GM12873 (cell line): Measurements from ENCODE around the gene LLCFC1.

Source experiments
- TF ChIP-seq, protein P1 (sequence below): IDR thresholded peaks from 2 replicates; pipeline ENCODE4 v1.5.1; 2012; ENCODE audit warnings: low read depth, mild to moderate bottlenecking, moderate library complexity, low read length, control low read depth; ENCODE audit not compliant: insufficient read depth; ENCODE audit errors: missing control alignments

The LLCFC1 gene

GRCh38 chr7:142894985-142895593 lies 44.2 kb upstream of the LLCFC1 start:
- TF ChIP-seq, protein P1, sequence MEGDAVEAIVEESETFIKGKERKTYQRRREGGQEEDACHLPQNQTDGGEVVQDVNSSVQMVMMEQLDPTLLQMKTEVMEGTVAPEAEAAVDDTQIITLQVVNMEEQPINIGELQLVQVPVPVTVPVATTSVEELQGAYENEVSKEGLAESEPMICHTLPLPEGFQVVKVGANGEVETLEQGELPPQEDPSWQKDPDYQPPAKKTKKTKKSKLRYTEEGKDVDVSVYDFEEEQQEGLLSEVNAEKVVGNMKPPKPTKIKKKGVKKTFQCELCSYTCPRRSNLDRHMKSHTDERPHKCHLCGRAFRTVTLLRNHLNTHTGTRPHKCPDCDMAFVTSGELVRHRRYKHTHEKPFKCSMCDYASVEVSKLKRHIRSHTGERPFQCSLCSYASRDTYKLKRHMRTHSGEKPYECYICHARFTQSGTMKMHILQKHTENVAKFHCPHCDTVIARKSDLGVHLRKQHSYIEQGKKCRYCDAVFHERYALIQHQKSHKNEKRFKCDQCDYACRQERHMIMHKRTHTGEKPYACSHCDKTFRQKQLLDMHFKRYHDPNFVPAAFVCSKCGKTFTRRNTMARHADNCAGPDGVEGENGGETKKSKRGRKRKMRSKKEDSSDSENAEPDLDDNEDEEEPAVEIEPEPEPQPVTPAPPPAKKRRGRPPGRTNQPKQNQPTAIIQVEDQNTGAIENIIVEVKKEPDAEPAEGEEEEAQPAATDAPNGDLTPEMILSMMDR, result no peak

GRCh38 chr7:142896151-142896550 lies 43.1 kb upstream of the LLCFC1 start:
- TF ChIP-seq, protein P1, result no peak

DNA sequence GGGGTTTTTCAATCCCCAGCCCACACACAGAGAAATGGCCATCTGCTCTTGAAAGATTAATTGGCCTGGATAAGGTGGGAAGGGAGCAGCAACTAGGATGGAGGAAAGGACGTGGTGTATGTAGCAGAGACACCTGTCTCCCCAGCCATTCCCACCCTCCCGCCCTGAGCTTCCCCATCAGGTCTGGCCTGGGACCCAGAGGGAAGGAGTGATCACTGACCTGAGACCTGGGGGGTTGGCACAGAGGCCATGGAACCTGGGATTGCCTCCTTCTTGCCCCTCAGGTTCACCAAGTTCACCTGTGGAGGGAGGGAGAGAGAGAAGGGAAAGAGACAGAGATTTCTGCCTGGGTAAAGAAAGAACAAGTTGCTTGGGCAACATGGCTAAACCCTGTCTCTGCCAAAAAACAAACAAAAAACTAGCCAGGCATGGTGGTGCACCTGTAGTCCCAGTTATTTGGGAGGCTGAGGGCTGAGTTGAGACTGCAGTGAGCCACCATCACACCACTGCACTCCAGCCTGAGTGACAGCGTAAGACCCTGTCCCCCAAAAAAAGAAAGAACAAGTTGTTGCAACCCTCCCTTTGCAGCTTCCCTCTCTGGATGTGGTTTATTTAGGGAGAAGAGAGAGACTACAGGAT lies 42.4 kb upstream of the LLCFC1 start:
- TF ChIP-seq, protein P1, result no peak

GRCh38 chr7:142897691-142898090 lies 41.6 kb upstream of the LLCFC1 start:
- TF ChIP-seq, protein P1, result no peak

DNA sequence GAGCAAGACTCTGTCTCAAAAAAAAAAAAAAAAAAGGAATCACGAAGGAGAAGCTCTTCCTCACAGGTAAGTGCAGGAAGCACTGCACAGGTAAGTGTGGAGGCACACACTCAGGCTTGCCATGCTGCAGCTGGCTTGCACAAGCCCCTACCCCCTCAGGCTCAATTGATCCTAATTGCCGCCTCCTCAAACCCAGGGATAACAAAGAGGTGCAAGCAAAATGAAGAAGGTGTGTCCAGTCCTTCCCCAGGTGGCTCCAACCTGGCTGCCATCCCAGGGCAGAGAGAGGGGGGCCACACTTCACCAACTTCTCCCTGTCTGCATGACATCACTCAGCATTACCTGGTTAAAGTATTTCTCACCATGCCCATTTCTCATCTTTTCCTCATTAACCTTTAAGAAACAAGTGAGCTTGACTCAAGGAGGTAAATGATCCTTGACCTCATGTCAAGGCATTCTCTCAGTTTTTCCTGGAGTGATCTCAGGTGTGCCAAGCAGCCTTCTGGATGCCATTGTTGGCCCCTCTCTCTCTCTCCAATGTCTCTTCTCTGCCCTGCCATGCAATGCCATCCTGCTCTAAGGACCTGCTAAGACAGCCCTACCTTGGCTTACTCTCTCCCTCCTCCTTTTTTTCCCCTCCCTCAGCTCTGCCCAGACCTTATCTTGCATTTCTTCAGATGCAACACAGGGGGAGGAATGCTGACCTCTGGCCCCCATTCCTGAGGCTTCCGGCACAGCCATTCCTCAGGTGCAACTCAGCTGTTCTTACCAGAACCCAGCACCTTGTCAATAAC lies 40.7 kb upstream of the LLCFC1 start:
- TF ChIP-seq, protein P1, result no peak

GRCh38 chr7:142899661-142900060 lies 39.6 kb upstream of the LLCFC1 start:
- TF ChIP-seq, protein P1, result no peak
